KMS-11 (cell line): ENCODE measurements around the gene NCAPH2.
A peak's percentile ranks its signal among the peaks of the same experiment; 100 is the strongest.
"Not testable (repeated sequence)": the region's sequence is repeated elsewhere in the genome, so short reads cannot be mapped to it uniquely, and the experiment has no call there.

Experiments
- H2AFZ ChIP-seq: fragments of 200-600 bp; sonication (generic); 2 replicates; pipeline ENCODE4 v1.6.1; 2016; ENCODE audit warnings: antibody characterized with exemption, mixed run types, low read depth
- H3K27ac ChIP-seq: fragments of 200-600 bp; sonication (generic); 2 replicates; pipeline ENCODE4 v1.6.1; 2016; ENCODE audit warnings: mild to moderate bottlenecking, mixed run types
- H3K27me3 ChIP-seq: fragments of 200-600 bp; sonication (generic); 2 replicates; pipeline ENCODE4 v1.6.1; 2017; ENCODE audit warnings: mild to moderate bottlenecking, low read depth, mixed run types, moderate library complexity; ENCODE audit not compliant: insufficient read depth
- H3K36me3 ChIP-seq: fragments of 200-600 bp; sonication (generic); 2 replicates; pipeline ENCODE4 v1.6.1; 2017; ENCODE audit warnings: mild to moderate bottlenecking, mixed run types; ENCODE audit not compliant: insufficient read depth
- H3K4me1 ChIP-seq: fragments of 200-600 bp; sonication (generic); 2 replicates; pipeline ENCODE4 v1.6.1; 2016; ENCODE audit warnings: mild to moderate bottlenecking, low read depth, mixed run types; ENCODE audit not compliant: poor library complexity, severe bottlenecking
- H3K4me2 ChIP-seq: fragments of 200-600 bp; sonication (generic); 2 replicates; pipeline ENCODE4 v1.7.0; 2016; ENCODE audit warnings: mild to moderate bottlenecking, mixed run types
- H3K4me3 ChIP-seq: fragments of 200-600 bp; sonication (generic); IDR thresholded peaks from 2 replicates; pipeline ENCODE4 v1.6.1; 2017; ENCODE audit warnings: low read depth, low read length, mixed read lengths; ENCODE audit not compliant: insufficient read depth
- H3K79me2 ChIP-seq: fragments of 200-600 bp; sonication (generic); 2 replicates; pipeline ENCODE4 v1.6.1; 2016; ENCODE audit warnings: low read depth, mixed run types; ENCODE audit not compliant: insufficient read depth
- H3K9ac ChIP-seq: fragments of 200-600 bp; sonication (generic); 2 replicates; pipeline ENCODE4 v1.6.1; 2016; ENCODE audit warnings: mild to moderate bottlenecking, mixed run types
- H4K20me1 ChIP-seq: fragments of 200-600 bp; sonication (generic); 2 replicates; pipeline ENCODE4 v1.6.1; 2016; ENCODE audit warnings: mild to moderate bottlenecking, mixed run types; ENCODE audit not compliant: insufficient read depth
- TF ChIP-seq, protein P1 (sequence below): fragments of 200-600 bp; sonication (generic); conservative IDR thresholded peaks from 2 replicates; pipeline ENCODE4 v1.6.1; 2017; ENCODE audit warnings: low read depth, mild to moderate bottlenecking, antibody characterized with exemption, low read length, moderate library complexity, mixed read lengths

The NCAPH2 gene

DNA sequence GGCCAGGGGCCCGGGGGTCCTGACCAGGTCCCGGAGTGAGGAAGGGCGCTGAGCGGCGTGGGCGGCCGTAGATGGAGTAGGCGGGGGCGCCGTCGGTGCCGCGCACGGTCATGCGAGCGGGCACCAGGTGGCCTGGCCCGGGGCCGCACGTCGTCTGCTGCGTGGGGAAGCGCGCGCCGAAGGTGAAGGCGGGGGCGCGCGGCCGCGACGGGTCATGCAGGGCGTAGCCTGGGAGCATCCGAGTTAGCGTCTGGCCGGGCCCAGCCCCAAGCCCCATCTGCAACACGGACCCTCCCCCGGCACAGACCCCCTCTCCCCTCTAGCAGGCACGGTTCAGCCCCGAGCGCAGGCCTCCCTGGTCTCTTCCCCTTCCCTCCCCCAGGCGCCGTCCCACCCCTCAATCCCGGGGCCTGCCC is 23.5 kb downstream of the NCAPH2 start:
- TF ChIP-seq, protein P1, sequence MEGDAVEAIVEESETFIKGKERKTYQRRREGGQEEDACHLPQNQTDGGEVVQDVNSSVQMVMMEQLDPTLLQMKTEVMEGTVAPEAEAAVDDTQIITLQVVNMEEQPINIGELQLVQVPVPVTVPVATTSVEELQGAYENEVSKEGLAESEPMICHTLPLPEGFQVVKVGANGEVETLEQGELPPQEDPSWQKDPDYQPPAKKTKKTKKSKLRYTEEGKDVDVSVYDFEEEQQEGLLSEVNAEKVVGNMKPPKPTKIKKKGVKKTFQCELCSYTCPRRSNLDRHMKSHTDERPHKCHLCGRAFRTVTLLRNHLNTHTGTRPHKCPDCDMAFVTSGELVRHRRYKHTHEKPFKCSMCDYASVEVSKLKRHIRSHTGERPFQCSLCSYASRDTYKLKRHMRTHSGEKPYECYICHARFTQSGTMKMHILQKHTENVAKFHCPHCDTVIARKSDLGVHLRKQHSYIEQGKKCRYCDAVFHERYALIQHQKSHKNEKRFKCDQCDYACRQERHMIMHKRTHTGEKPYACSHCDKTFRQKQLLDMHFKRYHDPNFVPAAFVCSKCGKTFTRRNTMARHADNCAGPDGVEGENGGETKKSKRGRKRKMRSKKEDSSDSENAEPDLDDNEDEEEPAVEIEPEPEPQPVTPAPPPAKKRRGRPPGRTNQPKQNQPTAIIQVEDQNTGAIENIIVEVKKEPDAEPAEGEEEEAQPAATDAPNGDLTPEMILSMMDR, result no peak
- H3K4me1 ChIP-seq, result peaks cover 28% of the 10 kb centered on the region
- H3K79me2 ChIP-seq, result no peaks in the 10 kb centered on the region
- H3K4me3 ChIP-seq, result no peak overlapping the region
- H3K9ac ChIP-seq, result peak overlapping the region; percentile 93
- no peaks in the 10 kb centered on the region for H4K20me1 ChIP-seq
- H3K4me2 ChIP-seq, result peak overlapping the region; percentile 54; the same call in 1 of the 2 replicates
- H3K27me3 ChIP-seq, result no peaks in the 10 kb centered on the region
- H3K36me3 ChIP-seq, result no peaks in the 10 kb centered on the region
- no peak overlapping the region for H2AFZ ChIP-seq
- peak overlapping the region; percentile 91 for H3K27ac ChIP-seq

DNA sequence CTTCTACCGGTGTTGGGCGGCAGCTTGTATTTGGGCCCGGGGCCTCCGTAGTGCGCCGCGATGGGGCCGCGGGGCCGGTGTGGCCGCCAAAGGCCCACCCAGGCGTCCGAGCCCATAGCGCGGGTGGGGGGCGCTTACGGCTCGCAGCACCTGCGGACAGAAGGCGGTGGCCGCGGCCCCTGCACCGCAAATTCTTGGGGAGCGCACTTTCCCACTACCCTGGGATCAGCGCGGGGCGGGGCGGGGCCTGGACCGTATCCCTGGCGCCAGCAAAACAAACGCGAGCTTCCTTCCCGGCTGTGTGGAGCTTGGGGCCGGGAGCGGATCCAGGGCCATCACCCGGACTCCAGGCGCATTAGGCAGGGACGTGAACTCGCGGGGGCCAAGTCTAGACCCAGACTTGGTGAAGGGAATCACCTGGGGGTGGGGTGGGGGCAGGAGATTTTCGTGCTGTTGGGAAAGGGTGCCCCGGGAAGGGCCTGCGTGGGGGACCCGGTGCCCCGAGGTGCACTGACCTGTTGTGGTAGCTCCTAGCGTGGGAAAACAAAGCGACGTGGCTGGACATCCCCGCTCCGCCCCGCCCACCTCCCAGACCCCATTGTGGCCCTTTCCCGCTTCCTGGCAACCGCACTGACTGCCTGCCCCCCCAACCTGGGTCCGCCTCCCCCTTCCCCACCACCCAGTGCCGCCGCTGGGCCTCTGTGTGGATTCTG is 24.1 kb downstream of the NCAPH2 start:
- TF ChIP-seq, protein P1, result no peak
- peaks cover 32% of the 10 kb centered on the region for H3K4me1 ChIP-seq
- H3K4me3 ChIP-seq, result no peak overlapping the region
- H3K79me2 ChIP-seq, result no peaks in the 10 kb centered on the region
- no peaks in the 10 kb centered on the region for H3K27me3 ChIP-seq
- no peaks in the 10 kb centered on the region for H4K20me1 ChIP-seq
- peak overlapping the region; percentile 93 for H3K9ac ChIP-seq
- H3K4me2 ChIP-seq, result peak overlapping the region; percentile 42; the same call in 1 of the 2 replicates
- H3K36me3 ChIP-seq, result no peaks in the 10 kb centered on the region
- H2AFZ ChIP-seq, result no peak overlapping the region
- peak overlapping the region; percentile 91 for H3K27ac ChIP-seq

DNA sequence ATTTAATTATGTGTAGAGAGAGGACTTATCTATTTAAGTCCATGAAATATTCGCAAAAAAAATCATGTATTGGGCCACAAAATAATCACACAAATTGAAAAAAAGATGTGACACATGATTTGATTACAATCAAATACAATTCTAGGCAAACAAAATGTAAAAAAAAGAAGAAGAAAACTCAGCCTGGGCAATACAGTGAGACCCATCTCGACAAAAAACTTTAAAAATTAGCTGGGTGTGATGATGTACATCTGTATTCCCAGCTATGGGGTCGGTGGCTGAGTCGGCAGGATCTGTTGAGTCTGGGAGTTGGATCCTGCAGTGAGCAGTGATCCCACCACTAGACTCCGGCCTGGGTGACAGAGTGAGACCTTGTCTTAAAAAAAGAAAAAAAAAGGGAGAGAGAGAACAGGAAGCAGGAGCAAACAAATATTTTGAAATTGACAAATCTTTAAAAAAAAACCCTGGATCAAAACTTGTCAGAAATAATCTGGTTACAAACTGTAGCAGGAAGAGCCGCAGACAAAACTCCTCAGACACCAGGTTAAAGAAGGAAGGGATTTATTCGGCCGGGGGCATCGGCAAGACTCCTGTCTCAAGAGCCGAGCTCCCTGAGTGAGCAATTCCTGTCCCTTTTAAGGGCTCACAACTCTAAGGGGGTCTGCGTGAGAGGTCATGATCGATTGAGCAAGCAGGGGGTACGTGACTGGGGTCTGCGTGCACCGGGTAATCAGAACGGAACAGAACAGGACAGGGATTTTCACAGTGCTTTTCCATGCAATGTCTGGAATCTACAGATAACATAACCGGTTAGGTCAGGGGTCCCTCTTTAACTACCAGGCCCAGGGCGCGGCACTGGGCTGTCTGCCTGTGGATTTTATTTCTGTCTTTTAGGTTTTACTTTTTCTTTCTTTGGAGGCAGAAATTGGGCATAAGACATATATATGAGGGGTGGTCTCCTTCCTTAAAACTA is 25.1 kb downstream of the NCAPH2 start:
- Histone ChIP-seq H3K27ac (no peak overlapping the region), H3K9ac (no peak overlapping the region), H3K4me2 (no peak overlapping the region), H3K4me1 (peaks cover 40% of the 10 kb centered on the region), H2AFZ (no peak overlapping the region), H4K20me1 (no peaks in the 10 kb centered on the region), H3K4me3 (no peak overlapping the region), H3K36me3 (no peaks in the 10 kb centered on the region), H3K79me2 (no peaks in the 10 kb centered on the region), H3K27me3 (no peaks in the 10 kb centered on the region)
- TF ChIP-seq, protein P1, result no peak

DNA sequence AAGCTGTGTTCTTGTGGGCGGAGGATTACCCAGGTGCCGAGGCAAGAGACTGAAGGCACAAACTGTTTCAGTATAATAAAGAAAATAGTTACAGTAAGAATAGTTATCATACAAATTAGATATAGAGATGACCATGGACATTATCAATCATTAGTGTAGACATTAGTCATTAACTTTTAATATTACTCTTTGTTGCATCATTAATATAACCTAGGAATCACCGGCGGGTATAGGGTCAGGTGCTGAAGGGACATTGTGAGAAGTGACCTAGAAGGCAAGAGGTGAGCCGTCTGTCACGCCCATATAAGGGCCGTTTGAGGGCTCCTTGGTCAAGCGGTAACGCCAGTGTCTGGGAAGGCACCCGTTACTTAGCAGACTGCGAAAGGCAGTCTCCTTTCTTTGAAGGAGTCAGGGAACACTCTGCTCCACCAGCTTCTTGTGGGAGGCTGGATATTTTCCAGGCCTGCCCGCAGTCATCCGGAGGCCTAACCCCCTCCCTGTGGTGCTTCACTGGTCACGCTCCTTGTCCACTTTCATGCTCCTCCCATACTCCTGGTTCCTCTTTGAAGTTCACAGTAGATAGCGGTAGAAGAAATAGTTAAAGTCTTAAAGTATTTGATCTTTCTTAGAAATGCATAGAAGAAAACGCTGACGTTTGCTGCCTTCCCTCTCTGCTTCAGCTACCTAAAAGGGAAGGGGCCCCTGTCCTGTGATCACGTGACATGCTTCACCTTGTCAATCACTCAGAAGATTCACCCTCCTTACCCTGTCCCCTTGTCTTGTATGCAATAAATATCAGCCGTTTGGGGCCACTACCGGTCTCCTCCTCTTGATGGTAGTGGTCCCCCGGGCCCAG is 26.1 kb downstream of the NCAPH2 start:
- H2AFZ ChIP-seq, H3K36me3 ChIP-seq, H3K9ac ChIP-seq, H3K79me2 ChIP-seq, H3K4me3 ChIP-seq, H3K27me3 ChIP-seq, H3K4me2 ChIP-seq, H3K27ac ChIP-seq, H4K20me1 ChIP-seq: not testable (repeated sequence)
- peaks cover 50% of the 10 kb centered on the region for H3K4me1 ChIP-seq
